ENCODE results near the gene TUBB4A.

The TUBB4A gene

GRCh38 chr19:6465663-6466062 lies 36.4 kb downstream of the TUBB4A start:
- DNase-seq: no peak

- DNase-seq: no peak
Measured at GRCh38 chr19:6465006-6465405, 37.1 kb downstream of the TUBB4A start.

- DNase-seq: peak; percentile 77
Measured at GRCh38 chr19:6464070-6464873, 37.8 kb downstream of the TUBB4A start, which contains the start of gene CRB3. Gene CRB3 (plus strand): TSS chr19:6464271. CDS start chr19:6464702, 431 bp downstream.

DNA sequence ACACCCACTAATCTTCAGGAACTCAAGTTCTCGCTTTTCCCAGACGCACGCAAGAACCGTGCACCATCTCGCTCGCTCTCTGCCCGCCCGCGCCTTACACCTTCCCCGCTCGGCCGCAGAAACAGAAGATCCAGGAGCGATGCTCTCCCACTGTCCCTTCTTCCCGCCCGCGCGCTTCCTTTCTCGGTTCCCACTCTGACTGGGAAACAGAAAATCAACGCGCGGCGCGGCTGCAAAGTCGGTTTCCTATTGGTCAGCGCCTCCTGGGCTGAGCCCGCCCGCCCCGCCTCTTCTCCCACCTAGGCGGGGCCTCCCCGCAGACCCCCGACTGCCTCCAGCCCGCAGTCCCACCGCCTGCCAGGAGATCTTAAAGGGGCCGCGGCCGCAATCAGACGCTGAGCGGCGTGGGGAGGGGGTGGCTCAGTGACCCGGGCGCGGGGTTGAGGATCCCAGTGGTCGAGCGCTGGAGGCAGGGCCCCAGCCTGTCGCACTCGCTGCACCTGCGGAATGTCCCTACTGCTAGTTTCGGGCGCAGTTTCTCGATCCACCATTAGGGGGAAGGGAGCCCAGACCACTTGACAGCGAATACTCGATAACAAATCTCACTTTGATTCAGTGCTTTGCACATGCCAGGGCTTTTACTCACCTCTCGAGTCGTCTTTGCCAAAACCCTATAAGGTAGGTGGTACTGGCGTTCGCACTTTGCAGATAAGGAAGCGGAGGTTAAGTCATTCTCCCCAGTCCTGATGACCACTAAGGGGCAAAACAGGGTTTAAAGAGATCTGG lies 41.8 kb downstream of the TUBB4A start:
- peak; percentile 97 for DNase-seq

- DNase-seq: peak; percentile 76
Measured at GRCh38 chr19:6459262-6460098, 42.6 kb downstream of the TUBB4A start, which contains the start of gene SLC25A23. Gene SLC25A23 (minus strand): TSS chr19:6459792. CDS start chr19:6459628, 164 bp downstream.

GRCh38 chr19:6458695-6459261 lies 43.3 kb downstream of the TUBB4A start:
- no peak for DNase-seq

DNA sequence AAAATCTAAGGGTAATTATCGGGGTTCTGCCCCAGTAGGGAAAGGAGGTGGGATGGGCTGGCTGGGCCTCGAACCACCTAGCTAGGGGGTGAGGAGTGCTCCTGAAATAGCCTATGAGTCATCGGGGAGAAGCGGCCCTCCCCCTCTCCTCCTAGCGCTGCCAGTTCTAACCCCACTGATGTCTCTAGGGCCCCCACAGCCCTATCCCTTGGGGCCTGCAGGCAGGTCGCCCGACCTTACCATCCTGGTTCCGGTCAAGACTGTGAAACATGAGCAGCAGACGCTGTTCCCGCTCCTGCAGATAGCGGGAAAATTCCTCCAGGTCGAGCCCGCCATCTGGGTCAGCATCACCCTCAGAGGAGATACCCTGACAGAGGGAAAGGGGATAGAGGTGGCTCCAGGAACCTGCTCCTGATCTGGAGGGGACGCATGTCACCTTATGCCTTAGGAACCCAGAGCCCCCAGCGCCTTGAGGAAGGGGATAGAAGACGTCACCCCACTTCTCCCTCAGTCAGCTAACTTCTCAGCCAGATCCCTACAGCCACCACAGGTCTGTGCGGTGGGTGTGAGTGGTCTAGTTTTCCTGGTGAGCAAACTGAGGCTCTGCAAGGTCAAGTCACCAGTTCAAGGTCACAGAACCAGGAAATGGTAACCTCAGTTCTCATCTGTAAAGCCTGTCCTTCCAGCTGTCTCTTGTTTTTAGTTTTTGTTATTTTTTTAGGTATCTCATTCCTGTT lies 44.0 kb downstream of the TUBB4A start:
- no peak for DNase-seq

- no peak for DNase-seq
Measured at GRCh38 chr19:6455924-6456323, 46.2 kb downstream of the TUBB4A start.

DNA sequence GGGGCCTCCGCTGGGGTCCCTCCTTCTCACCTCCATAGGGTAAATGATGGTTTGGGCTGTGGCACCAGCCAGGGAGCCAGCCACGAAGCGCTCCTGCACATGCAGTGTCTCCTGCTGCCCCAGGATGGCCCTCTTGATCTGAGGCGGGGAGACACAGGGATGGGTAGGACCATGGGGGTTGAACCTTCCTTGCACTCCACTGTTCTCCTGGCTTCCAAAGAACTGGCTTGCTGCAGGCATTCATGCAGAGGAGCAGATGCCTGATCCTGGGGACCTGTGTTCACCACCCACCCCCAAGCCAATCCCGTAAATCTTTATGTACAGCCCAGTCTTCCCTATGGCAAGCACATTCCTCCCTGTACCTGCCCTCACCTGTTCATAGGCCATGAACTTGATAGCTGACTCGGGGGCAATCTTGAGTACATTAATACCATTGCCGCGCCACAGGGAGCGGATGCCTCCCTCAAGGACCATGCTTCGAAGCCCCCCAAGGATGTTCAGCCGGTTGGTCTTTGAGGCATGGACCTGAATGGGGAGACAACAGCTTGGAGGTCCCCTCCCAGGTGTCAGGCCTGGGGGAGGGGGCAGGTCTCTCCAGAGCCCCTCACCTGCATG lies 48.1 kb downstream of the TUBB4A start:
- DNase-seq: no peak

DNA sequence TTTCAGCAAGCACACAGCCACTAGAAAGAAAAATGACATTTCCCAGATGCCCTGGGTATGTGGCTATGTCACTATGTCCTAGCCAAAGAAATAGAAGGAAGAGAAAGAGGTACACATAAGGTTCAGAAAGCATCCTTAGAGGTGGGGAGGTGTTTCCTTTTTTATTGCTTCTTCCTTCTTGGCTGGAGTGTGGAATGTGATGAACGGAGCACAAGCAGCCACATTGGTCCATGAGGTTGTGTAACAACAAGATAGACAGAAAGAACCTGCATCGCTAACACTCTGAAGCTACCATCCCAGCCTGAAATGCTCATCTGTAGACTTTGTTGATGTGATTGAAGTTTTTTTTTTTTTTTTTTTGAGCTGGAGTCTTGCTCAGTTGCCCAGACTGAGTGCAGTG lies 49.2 kb downstream of the TUBB4A start:
- no peak for DNase-seq

DNA sequence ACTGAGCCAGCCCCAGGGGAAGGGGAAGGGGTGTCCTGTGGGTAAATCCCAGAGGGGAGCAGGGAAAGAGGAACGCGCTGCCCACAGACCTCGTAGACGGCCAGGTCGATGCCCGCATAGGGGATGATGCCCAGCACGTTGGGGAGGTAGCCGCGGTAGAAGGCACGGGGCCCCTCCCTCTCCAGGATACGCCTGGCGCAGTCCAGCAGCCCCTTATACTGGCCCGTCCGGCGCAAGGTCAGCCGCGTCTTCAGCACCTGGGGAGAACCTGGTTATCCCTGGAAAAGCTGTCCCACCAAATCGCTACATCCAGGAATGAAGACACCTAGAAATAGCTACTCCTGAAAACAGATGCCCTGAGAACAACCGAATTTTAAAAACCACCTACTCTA lies 49.9 kb downstream of the TUBB4A start:
- DNase-seq: no peak

GRCh38 chr19:6451583-6452222 lies 50.4 kb downstream of the TUBB4A start:
- no peak for DNase-seq

GRCh38 chr19:6450166-6450565 lies 51.9 kb downstream of the TUBB4A start:
- DNase-seq: no peak

DNA sequence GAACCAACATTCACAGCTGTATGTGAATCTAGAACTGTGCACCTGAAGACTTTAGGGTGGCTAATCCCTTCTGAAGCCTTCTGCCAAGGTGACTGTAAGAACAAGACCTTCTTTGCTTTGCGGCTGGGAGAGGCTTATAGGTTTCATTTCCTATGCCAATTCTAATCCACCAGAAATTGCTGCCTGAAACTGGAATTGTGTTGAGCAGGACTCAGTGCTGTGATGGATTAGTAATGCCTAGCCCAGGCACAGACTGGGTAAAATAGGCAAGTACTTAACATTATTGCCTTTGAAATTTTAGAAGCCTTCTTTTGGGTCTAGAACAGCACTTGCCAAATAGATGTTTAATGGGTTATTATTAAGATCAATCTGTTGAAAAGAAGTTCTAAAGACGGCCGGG lies 54.1 kb downstream of the TUBB4A start:
- DNase-seq: no peak

GRCh38 chr19:6446452-6446851 lies 55.7 kb downstream of the TUBB4A start:
- DNase-seq: no peak

Data from NCI-H2171 treated with DMSO at 0.1 percent for 48 hours (cell line).